Muscle of arm (tissue), 12 donors: ENCODE results near the gene HELQ. TPM values are rescaled to one million over a fixed set of nuclear protein-coding genes. Genes with fewer than 3 reads are reported as not detected.

Source experiments
- DNase-seq: peaks from one replicate; pipeline ENCODE4 v3.0.0-alpha.2; 2013
- polyA plus RNA-seq, 12 donors: library from polyadenylated mRNA; unstranded; fragments of 120-200 nt; gene quantifications; one replicate each; pipeline ENCODE4 v1.2.1, GENCODE V29; 2013; ENCODE audit not compliant: insufficient read length in 12 of 12

HELQ gene
- polyA plus RNA-seq, 12 donors, result 16.2 to 26.8 (median 18.2) TPM; not detected in 1

DNA sequence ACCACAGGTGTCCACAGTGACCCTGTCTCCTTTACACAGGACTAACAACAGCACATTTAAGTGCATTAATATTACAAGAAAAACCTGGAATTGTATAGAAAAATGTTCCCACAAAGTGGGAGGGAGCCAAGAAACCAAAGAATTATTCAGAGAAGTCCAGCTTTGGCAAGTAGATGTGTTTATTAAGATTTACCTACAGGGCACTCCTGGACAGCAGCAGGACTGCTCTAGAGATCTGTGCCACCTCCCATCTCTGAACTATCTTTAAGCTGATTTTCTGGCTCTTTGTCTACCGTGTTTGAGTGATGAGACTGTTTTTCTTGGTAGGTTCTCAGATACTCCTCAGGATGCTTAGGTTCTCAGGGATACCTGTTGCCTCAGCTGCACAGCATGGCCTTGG lies 82.7 kb downstream of the HELQ start:
- no peak for DNase-seq

GRCh38 chr4:83371936-83372335 lies 83.7 kb downstream of the HELQ start:
- DNase-seq, result no peak

DNA sequence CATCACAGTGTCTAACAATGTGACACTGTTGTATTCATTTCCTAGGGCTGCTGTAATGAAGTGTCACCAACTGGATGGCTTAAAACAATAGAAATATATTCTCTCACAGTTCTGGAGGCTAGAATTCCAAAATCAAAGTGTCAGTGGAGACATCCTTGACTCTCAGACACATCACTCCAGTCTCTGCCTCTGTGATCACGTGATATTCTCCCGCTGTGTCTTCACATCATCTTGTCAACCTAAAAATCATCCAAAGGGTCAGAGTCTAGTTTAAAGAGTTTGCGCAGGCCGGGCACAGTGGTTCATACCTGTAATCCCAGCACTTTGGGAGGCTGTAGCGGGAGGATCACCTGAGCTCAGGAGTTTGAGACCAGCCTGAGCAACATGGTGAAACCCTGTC lies 84.4 kb downstream of the HELQ start:
- DNase-seq, result no peak

- DNase-seq, result no peak
These were observed 85.0 kb downstream of the HELQ start for GRCh38 chr4:83370640-83370906.

DNA sequence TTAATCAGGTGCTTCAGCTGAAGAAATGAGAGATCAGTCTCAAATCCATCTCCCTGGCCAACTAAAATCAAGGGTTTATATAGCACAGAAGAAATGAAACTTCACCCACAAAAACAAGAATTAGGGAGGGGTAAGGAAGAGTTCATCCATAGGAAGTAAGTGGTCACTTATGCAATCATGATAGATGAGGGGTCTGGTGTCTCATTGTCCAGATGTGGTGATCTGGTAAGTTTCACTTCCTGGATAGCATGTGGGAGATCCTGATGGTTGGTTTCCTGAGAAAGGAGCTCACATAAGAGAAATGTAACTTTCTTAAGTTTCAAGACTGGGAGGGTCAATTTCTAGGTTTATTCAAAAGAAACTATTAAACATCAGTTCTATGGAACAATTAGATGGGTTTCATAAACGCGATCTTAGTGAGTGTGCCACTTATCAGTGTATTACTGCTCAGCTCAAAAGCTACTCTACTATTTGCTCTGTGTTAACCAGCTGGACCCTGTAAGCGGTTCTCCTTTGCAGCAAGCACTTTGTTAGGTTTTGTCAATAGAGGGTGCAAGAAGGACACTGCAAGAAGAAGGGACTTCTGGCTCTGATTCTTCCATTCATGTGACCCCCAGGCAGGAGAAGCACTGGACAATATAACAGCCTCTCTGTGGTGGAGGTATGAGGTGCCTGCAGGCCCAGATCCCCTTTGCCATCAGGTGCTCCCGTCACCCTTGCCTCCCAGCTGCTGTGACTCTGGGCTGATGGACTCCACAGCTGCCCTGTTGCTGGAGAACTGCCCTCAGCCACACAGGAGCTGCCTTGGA lies 85.6 kb downstream of the HELQ start:
- DNase-seq, result no peak

GRCh38 chr4:83364312-83364711 lies 91.3 kb downstream of the HELQ start:
- DNase-seq, result no peak

DNA sequence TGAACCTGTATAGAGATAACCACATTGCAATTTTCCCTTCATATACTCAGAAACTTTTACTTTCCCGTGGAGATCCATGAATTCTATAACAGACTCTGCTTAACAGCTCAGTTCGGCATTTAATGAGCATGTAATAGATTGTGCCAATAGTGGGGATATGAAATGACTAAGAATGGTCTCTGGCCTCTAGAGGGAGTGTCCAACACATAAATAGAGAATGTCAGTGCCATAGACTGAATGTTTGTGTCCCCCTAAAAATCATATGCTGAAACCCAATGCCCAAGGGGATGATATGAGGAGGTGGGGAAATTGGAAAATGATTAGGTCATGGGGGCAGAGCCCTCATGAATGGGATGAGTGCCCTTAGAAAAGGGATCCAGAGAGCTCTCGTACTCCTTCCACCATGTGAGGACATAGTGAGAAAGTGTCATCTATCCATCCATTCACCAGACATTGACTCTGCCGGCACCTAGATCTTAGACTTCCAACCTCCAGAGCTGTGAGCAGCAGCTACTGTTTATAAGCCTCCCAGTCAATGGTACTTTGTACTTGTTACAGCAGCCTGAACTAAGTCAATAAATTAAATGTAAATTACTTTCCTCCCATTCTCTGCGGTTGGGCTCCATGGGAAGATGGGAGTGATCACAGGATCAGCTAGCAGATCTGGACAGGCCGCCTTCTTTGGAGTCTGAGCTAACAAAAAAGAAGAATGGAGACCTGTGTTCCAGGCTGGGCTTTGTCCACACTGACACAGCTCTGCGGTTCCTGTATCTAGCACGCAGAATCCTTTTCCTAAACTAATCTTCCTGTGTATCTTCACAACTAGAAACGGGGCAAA lies 92.9 kb downstream of the HELQ start:
- no peak for DNase-seq

DNA sequence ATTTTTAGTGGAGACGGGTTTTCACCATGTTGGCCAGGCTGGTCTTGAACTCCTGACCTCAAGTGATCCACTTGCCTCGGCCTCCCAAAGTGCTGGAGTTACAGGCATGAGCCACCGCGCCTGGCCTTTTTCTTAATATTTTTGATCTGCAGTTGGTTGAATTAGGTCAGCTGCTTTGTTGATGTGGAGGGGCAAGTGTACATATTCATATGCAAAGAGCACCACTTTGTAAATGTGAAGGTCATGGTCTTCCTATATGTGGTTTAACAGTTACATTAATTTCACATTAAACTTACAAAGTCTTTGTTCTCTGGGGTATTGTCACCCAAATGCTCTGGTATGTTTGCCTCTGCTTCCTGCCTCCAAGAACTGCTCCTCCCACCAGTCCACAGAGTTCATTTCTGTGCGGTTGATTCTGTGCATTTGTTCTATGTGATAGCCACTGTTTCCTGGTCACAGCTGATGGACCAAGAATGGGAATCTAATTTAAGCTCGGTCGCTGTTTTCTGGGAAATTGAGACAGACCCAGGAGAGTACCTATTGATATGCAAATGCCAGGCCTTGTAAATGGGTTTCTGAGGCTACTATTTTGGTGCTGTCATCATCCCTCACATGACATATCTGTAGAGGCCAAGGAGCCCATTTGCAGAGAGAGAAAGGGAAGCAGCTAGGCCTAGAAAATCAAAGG lies 94.1 kb downstream of the HELQ start:
- DNase-seq, result no peak

DNA sequence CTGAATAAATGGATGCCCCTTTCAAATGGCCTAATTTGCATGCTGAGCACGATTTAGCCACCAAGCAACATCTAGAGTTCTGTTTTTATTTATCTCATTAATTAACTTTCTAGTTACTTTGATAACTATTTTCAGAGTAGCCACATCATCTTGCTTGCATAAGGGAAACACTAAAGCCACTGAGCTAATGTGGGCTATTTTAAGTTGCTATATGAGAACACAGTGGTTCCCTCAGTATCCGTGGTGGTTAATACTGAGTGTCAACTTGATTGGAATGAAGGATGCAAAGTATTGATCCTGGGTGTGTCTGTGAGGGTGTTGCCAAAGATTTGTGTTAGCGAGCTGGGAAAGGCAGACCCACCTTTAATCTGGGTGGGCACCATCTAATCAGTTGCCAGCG lies 95.6 kb downstream of the HELQ start:
- DNase-seq, result no peak

DNA sequence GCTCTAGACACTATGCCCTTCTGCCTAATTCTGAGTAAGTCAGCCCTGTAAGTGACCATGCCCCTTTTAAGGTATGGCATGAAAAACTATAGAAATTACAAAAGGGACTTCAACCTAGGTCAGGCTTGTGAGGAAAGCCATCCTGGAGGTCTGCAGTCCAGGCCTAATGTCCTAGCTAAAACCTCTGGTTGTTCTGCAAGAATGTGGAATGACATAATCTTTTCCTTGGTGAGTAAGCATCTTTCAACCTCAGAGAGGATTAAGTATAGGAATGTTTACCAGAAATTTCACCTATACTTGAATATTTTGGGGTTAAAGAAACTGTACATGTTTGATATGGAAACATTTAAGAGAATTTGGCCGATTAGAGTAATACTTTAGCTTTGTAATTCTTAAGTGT lies 97.2 kb downstream of the HELQ start:
- no peak for DNase-seq

Other genes with a start within 250 kb of the HELQ start
- gene COQ2, start 171.0 kb downstream of the HELQ start, polyA plus RNA-seq, result 10 to 100 TPM in 4 of 12 donors, 1 to 10 TPM in 6, not detected in 2; 7.9 to 12.6 (median 9.9) TPM
- 1 to 10 TPM in 3 of 12 donors, under 1 TPM in 7, not detected in 2; 0.20 to 3.2 (median 0.35) TPM for gene HPSE, start 121.0 kb downstream of the HELQ start, polyA plus RNA-seq
- 10 to 100 TPM in 11 of 12 donors, not detected in 1; 25.7 to 72.9 (median 50.3) TPM for gene MRPS18C, start 235 bp upstream of the HELQ start, polyA plus RNA-seq
- 10 to 100 TPM in 11 of 12 donors, not detected in 1; 30.3 to 53.5 (median 36.8) TPM for gene ABRAXAS1, start 29.3 kb upstream of the HELQ start, polyA plus RNA-seq
- 10 to 100 TPM in 10 of 12 donors, 1 to 10 TPM in 1, not detected in 1; 6.7 to 38.8 (median 17.6) TPM for gene GPAT3, start 80.3 kb upstream of the HELQ start, polyA plus RNA-seq